Fibroblast of lung (primary cell): ENCODE results near the gene CAPN15. TPM values are rescaled to one million over a fixed set of nuclear protein-coding genes. Genes with fewer than 3 reads are reported as not detected.

Source experiments
- DNase-seq, 2 donors: peaks; one replicate each; pipeline versions ENCODE4 v3.0.0 to v3.0.0-alpha.2; 2010; ENCODE audit warnings: low read depth in 2 of 2
- H2AFZ ChIP-seq: 2 replicates; pipeline ENCODE4 v1.5.1; 2012; ENCODE audit warnings: low read length, control low read depth, inconsistent platforms
- H3K27ac ChIP-seq: 2 replicates; pipeline ENCODE4 v1.5.1; 2011; ENCODE audit warnings: low read length, control low read depth; ENCODE audit not compliant: insufficient read depth
- H3K27me3 ChIP-seq: 2 replicates; pipeline ENCODE4 v1.5.1; 2011; ENCODE audit warnings: mild to moderate bottlenecking, low read length; ENCODE audit not compliant: control insufficient read depth, insufficient read depth
- H3K36me3 ChIP-seq: 2 replicates; pipeline ENCODE4 v1.5.1; 2011; ENCODE audit warnings: low read length; ENCODE audit not compliant: control insufficient read depth, insufficient read depth
- H3K4me1 ChIP-seq: 2 replicates; pipeline ENCODE4 v1.5.1; 2011; ENCODE audit warnings: low read length; ENCODE audit not compliant: control insufficient read depth, insufficient read depth; ENCODE audit errors: extremely low read depth
- H3K4me2 ChIP-seq: 2 replicates; pipeline ENCODE4 v1.5.1; 2011; ENCODE audit warnings: low read length, control low read depth; ENCODE audit not compliant: insufficient read depth; ENCODE audit errors: extremely low read depth
- H3K4me3 ChIP-seq, 4 experiments: fragments of 200-600 bp in 1 of 4; sonication (generic) in 1 of 4; replicated peaks in 1 of 4; 2 replicates each; pipeline ENCODE4 v1.5.1; 2011 to 2016; ENCODE audit warnings: low read length in 4 of 4, low read depth in 3 of 4, mild to moderate bottlenecking in 3 of 4, control low read depth in 2 of 4, inconsistent platforms in 1 of 4, mixed read lengths in 1 of 4; ENCODE audit not compliant: insufficient read depth in 1 of 4; ENCODE audit errors: control extremely low read depth in 1 of 4
- H3K79me2 ChIP-seq: 2 replicates; pipeline ENCODE4 v1.5.1; 2012; ENCODE audit warnings: mild to moderate bottlenecking, low read length, inconsistent platforms; ENCODE audit not compliant: control insufficient read depth, insufficient read depth
- H3K9ac ChIP-seq: 2 replicates; pipeline ENCODE4 v1.5.1; 2011; ENCODE audit warnings: mild to moderate bottlenecking, low read length, control low read depth; ENCODE audit not compliant: insufficient read depth
- H3K9me3 ChIP-seq: 2 replicates; pipeline ENCODE4 v1.5.1; 2012; ENCODE audit warnings: low read depth, low read length; ENCODE audit not compliant: control insufficient read depth, insufficient read depth
- H4K20me1 ChIP-seq: 2 replicates; pipeline ENCODE4 v1.5.1; 2011; ENCODE audit warnings: low read length; ENCODE audit not compliant: control insufficient read depth, insufficient read depth; ENCODE audit errors: extremely low read depth
- CTCF ChIP-seq, 2 donors: IDR thresholded peaks in 1 of 2; conservative IDR thresholded peaks in 1 of 2; 1 replicate in 1 of 2; 2 replicates in 1 of 2; pipeline ENCODE4 v1.5.1; 2011 to 2012; ENCODE audit warnings: low read length in 2 of 2, control low read depth in 1 of 2, inconsistent platforms in 1 of 2, low read depth in 1 of 2, mild to moderate bottlenecking in 1 of 2
- EZH2 ChIP-seq: IDR thresholded peaks from 2 replicates; pipeline ENCODE4 v1.5.1; 2012; ENCODE audit warnings: low read length, control low read depth, mild to moderate bottlenecking; ENCODE audit errors: missing control alignments
- polyA plus RNA-seq, 2 donors: library from polyadenylated mRNA; depleted of rRNA in 1 of 2; stranded (reverse) in 1 of 2; unstranded in 1 of 2; fragments of >200 nt; gene quantifications; 2 replicates each; pipeline ENCODE4 v1.2.1, GENCODE V29; 2011 to 2012; ENCODE audit warnings: missing spikeins in 1 of 2
- total RNA-seq: library from RNA; depleted of rRNA; stranded (reverse); fragments of >200 nt; gene quantifications from 2 replicates; pipeline ENCODE4 v1.2.1, GENCODE V29; 2014

CAPN15 gene
- total and polyA plus RNA-seq, 2 donors (not counting 1 experiment from before 2014, with no cell fraction given) = 4.1 to 21.3 TPM

- H3K79me2 ChIP-seq = peaks cover 9% of the 10 kb centered on the region
- DNase-seq = peak; percentile 31 to 60
- no peak within 1 kb of the TSS for H3K27ac ChIP-seq
- peaks cover 17% of the 10 kb centered on the region for H3K4me1 ChIP-seq
- TF ChIP-seq CTCF (conservative IDR thresholded peaks at IDR 0.05 in 1 of 2, IDR thresholded peaks at IDR 0.05 in 1 of 2; ENCODE audit: low read depth in 1 of 2, low read length in 2 of 2) (no peak), EZH2 (no peak)
- no peak within 1 kb of the TSS for H2AFZ ChIP-seq
- peaks cover 2% of the 10 kb centered on the region for H3K27me3 ChIP-seq
- no peaks in the 10 kb centered on the region for H3K9me3 ChIP-seq
- H3K9ac ChIP-seq = peak within 1 kb of the TSS; percentile 7
- peak within 1 kb of the TSS; percentile 64 for H3K4me2 ChIP-seq
- peak within 1 kb of the TSS in 1 of 4 experiments; percentile 45 for H3K4me3 ChIP-seq
- no peaks in the 10 kb centered on the region for H4K20me1 ChIP-seq
- H3K36me3 ChIP-seq = no peaks in the 10 kb centered on the region
Measured at GRCh38 chr16:566475-567372, 39.2 kb downstream of the CAPN15 start, which contains the start of gene NHLRC4. Gene NHLRC4 (plus strand): TSS chr16:567005. CDS start chr16:568048, 1,043 bp downstream.

GRCh38 chr16:567373-568256 is 40.1 kb downstream of the CAPN15 start:
- H3K4me3 ChIP-seq = peak overlapping the region in 1 of 4 experiments; percentile 45
- H3K4me1 ChIP-seq = peaks cover 17% of the 10 kb centered on the region
- no peak overlapping the region for H2AFZ ChIP-seq
- TF ChIP-seq CTCF (conservative IDR thresholded peaks at IDR 0.05 in 1 of 2, IDR thresholded peaks at IDR 0.05 in 1 of 2; ENCODE audit: low read depth in 1 of 2, low read length in 2 of 2) = no peak
- no peak for TF ChIP-seq EZH2
- H4K20me1 ChIP-seq = no peaks in the 10 kb centered on the region
- H3K27me3 ChIP-seq = no peaks in the 10 kb centered on the region
- H3K4me2 ChIP-seq = no peak overlapping the region
- no peaks in the 10 kb centered on the region for H3K36me3 ChIP-seq
- peaks cover 10% of the 10 kb centered on the region for H3K79me2 ChIP-seq
- H3K27ac ChIP-seq = no peak overlapping the region
- H3K9me3 ChIP-seq = no peaks in the 10 kb centered on the region
- DNase-seq = no peak
- no peak overlapping the region for H3K9ac ChIP-seq
